Body of pancreas (tissue), 4 donors: ENCODE results near the gene PSMD1. TPM values are rescaled to one million over a fixed set of nuclear protein-coding genes. Genes with fewer than 3 reads are reported as not detected.

ENCODE experiments used
- ATAC-seq: fragments of 150-250 bp; one replicate; pipeline ENCODE4 v1.9.1; 2016
- DNase-seq, 4 donors: peaks; one replicate each; pipeline ENCODE4 v3.0.0-alpha.2; 2019
- H3K27ac ChIP-seq, 4 donors: fragments of 200-600 bp; sonication (generic); 1 replicate in 3 of 4; 2 replicates in 1 of 4; pipeline versions ENCODE4 v1.5.1 to v1.6.1; 2016 to 2019; ENCODE audit warnings: mild to moderate bottlenecking in 1 of 4, mixed read lengths in 1 of 4, moderate library complexity in 1 of 4
- H3K27me3 ChIP-seq, 2 donors: fragments of 200-600 bp; sonication (generic); one replicate each; pipeline ENCODE4 v1.6.0; 2016; ENCODE audit warnings: mild to moderate bottlenecking in 1 of 2
- H3K36me3 ChIP-seq, 2 donors: fragments of 200-600 bp; sonication (generic); replicated peaks in 1 of 2; 2 replicates each; pipeline ENCODE4 v1.5.1; 2016; ENCODE audit warnings: low read depth in 2 of 2; ENCODE audit not compliant: insufficient read depth in 1 of 2
- H3K4me1 ChIP-seq: fragments of 200-600 bp; sonication (generic); one replicate; pipeline ENCODE4 v1.6.0; 2016
- H3K4me3 ChIP-seq, 2 donors: fragments of 200-600 bp; sonication (generic); 1 replicate in 1 of 2; 2 replicates in 1 of 2; pipeline ENCODE4 v1.5.1; 2016 to 2019
- H3K9me3 ChIP-seq, 3 donors: fragments of 200-600 bp; sonication (generic); 1 replicate in 2 of 3; 2 replicates in 1 of 3; pipeline ENCODE4 v1.5.1; 2016
- CTCF ChIP-seq, 7 experiments: fragments of 450-650 bp in 4 of 7; fragments of 200-600 bp in 3 of 7; sonication (generic) in 3 of 7; IDR thresholded peaks; one replicate each; pipeline ENCODE4 v1.5.1; 2016 to 2019; ENCODE audit warnings: antibody characterized with exemption in 7 of 7
- POLR2A ChIP-seq, 3 donors: fragments of 450-650 bp; IDR thresholded peaks; one replicate each; pipeline ENCODE4 v1.6.1; 2016; ENCODE audit warnings: antibody characterized with exemption in 3 of 3, mild to moderate bottlenecking in 2 of 3
- WGBS, 2 donors: methylation state at CpG; one replicate each; pipeline ENCODE4 v1.1.5; 2017; 5-methylcytosine and 5-hydroxymethylcytosine counted together
- intact Hi-C: fragments of 100-400 bp; cut with DNase I; formaldehyde crosslinking; loops from one replicate; pipeline ENCODE4 v1.15.1; 2023
- total RNA-seq, 2 donors: library from RNA; depleted of rRNA; stranded (reverse); fragments of >200 nt; gene quantifications; one replicate each; pipeline ENCODE4 v1.1.0, GENCODE V29; 2016

Gene PSMD1
- total RNA-seq, 2 donors from 2014 or later: 20.5 to 27.4 TPM

- Histone ChIP-seq H3K27me3 (no peaks in the 10 kb centered on the region), H3K27ac (no peak overlapping the region), H3K4me1 (no peaks in the 10 kb centered on the region), H3K9me3 (no peaks in the 10 kb centered on the region), H3K36me3 (no peaks in the 10 kb centered on the region), H3K4me3 (no peak overlapping the region)
- WGBS, 2 donors: 64 to 71% methylated on average over 11 to 12 of the region's 12 CpGs
- TF ChIP-seq CTCF (IDR thresholded peaks at IDR 0.05) (no peak), POLR2A (IDR thresholded peaks at IDR 0.05) (no peak)
- DNase-seq (peak in 2 of 4 donors; percentile 37 to 72), ATAC-seq (peak; percentile 45)
- intact Hi-C loops: no loop called here
Measured at GRCh38 chr2:231181860-231182512, 125.3 kb downstream of the PSMD1 start.

- Histone ChIP-seq H3K27me3 (no peaks in the 10 kb centered on the region), H3K27ac (no peak overlapping the region), H3K36me3 (no peaks in the 10 kb centered on the region), H3K4me3 (no peak overlapping the region), H3K4me1 (peaks cover 1% of the 10 kb centered on the region), H3K9me3 (no peaks in the 10 kb centered on the region)
- WGBS, 2 donors: 65 to 75% methylated on average over 8 of the region's 8 CpGs
- DNase-seq: no peak
- TF ChIP-seq CTCF (IDR thresholded peaks at IDR 0.05) (no peak), POLR2A (IDR thresholded peaks at IDR 0.05) (no peak)
- ATAC-seq: no peak
- intact Hi-C loops: no loop called here
Measured at GRCh38 chr2:231182513-231182899, 125.8 kb downstream of the PSMD1 start.

- Histone ChIP-seq H3K4me3 (no peak overlapping the region), H3K9me3 (no peaks in the 10 kb centered on the region), H3K36me3 (no peaks in the 10 kb centered on the region), H3K27me3 (no peaks in the 10 kb centered on the region), H3K27ac (no peak overlapping the region), H3K4me1 (peaks cover 5% of the 10 kb centered on the region)
- intact Hi-C loops: no loop called here
- ATAC-seq (no peak), DNase-seq (no peak)
- TF ChIP-seq POLR2A (IDR thresholded peaks at IDR 0.05): no peak
- TF ChIP-seq CTCF (IDR thresholded peaks at IDR 0.05): no peak
- 85 to 95% methylated on average over 8 of the region's 8 CpGs for whole genome bisulfite sequencing, 2 donors
Measured at GRCh38 chr2:231183851-231184250, 127.2 kb downstream of the PSMD1 start.

GRCh38 chr2:231184319-231184718, 127.7 kb downstream of the PSMD1 start:
- WGBS, 2 donors: 94% methylated on average over 4 of the region's 4 CpGs
- H3K4me3 ChIP-seq: no peak overlapping the region
- DNase-seq (no peak), ATAC-seq (no peak)
- intact Hi-C loops: no loop called here
- no peaks in the 10 kb centered on the region for H3K9me3 ChIP-seq
- H3K27me3 ChIP-seq: no peaks in the 10 kb centered on the region
- H3K4me1 ChIP-seq: peaks cover 5% of the 10 kb centered on the region
- no peak overlapping the region for H3K27ac ChIP-seq
- H3K36me3 ChIP-seq: no peaks in the 10 kb centered on the region
- TF ChIP-seq CTCF (IDR thresholded peaks at IDR 0.05) (no peak), POLR2A (IDR thresholded peaks at IDR 0.05) (no peak)
